Colonic mucosa (tissue), 4 donors: ENCODE data around the gene FANCI. TPM values are rescaled to one million over a fixed set of nuclear protein-coding genes. Genes with fewer than 3 reads are reported as not detected.
A peak's percentile ranks its signal among the peaks of the same experiment; 100 is the strongest.

Source experiments
- DNase-seq: peaks from one replicate; pipeline ENCODE4 v3.0.0-alpha.2; 2020
- H3K27ac ChIP-seq: fragments of 200-600 bp; one replicate; pipeline ENCODE4 v1.8.0; 2021
- H3K27me3 ChIP-seq: fragments of 200-600 bp; one replicate; pipeline ENCODE4 v1.8.0; 2021
- H3K36me3 ChIP-seq: fragments of 200-600 bp; one replicate; pipeline ENCODE4 v1.8.0; 2021
- H3K4me1 ChIP-seq: fragments of 200-600 bp; one replicate; pipeline ENCODE4 v1.8.0; 2021; ENCODE audit warnings: mild to moderate bottlenecking
- H3K4me3 ChIP-seq: fragments of 200-600 bp; one replicate; pipeline ENCODE4 v1.8.0; 2021
- H3K9ac ChIP-seq, 2 donors: one replicate each; pipeline ENCODE4 v1.7.0; 2013; ENCODE audit warnings: control low read depth in 2 of 2, low read depth in 2 of 2, low read length in 2 of 2
- H3K9me3 ChIP-seq: fragments of 200-600 bp; one replicate; pipeline ENCODE4 v1.8.0; 2021
- CTCF ChIP-seq: fragments of 200-600 bp; IDR thresholded peaks from one replicate; pipeline ENCODE4 v1.8.0; 2022; ENCODE audit warnings: antibody characterized with exemption, mild to moderate bottlenecking
- intact Hi-C: fragments of 100-400 bp; cut with DNase I; formaldehyde crosslinking; loops from one replicate; pipeline ENCODE4 v1.14.1; 2022
- total RNA-seq, 2 donors: library from RNA; stranded (reverse); fragmentation: NEBNext Ultra II Directional in 1 of 2; extraction: Animal tissue kit (Norgen Biotek cat#: 25700) in 1 of 2; gene quantifications; one replicate each; pipeline ENCODE4 v1.2.1, GENCODE V29; 2021
- donor health status: healthy.
- donor health status: DM: no; HTN: no; CAD: no.
- donor health status: DM: no; HTN: no; CAD: no.

Gene FANCI
- total RNA-seq, 2 donors from 2014 or later: 19.9 to 76.9 TPM

GRCh38 chr15:89360294-89360971 is 116.7 kb downstream of the FANCI start:
- DNase-seq: no peak
- H3K36me3 ChIP-seq: no peaks in the 10 kb centered on the region
- H3K4me3 ChIP-seq: no peak overlapping the region
- intact Hi-C loops: no loop called here
- no peaks in the 10 kb centered on the region for H3K9me3 ChIP-seq
- no peak overlapping the region for H3K9ac ChIP-seq
- peaks cover 9% of the 10 kb centered on the region for H3K4me1 ChIP-seq
- no peak overlapping the region for H3K27ac ChIP-seq
- TF ChIP-seq CTCF: no peak
- H3K27me3 ChIP-seq: peaks cover 72% of the 10 kb centered on the region

GRCh38 chr15:89361451-89362202 is 117.8 kb downstream of the FANCI start:
- H3K27me3 ChIP-seq: peaks cover 83% of the 10 kb centered on the region
- H3K4me1 ChIP-seq: peaks cover 9% of the 10 kb centered on the region

GRCh38 chr15:89362203-89363101 is 118.7 kb downstream of the FANCI start:
- Histone ChIP-seq H3K9ac (no peak overlapping the region), H3K4me3 (no peak overlapping the region), H3K4me1 (peaks cover 9% of the 10 kb centered on the region), H3K9me3 (no peaks in the 10 kb centered on the region), H3K36me3 (no peaks in the 10 kb centered on the region), H3K27me3 (peaks cover 91% of the 10 kb centered on the region), H3K27ac (no peak overlapping the region)
- no peak for TF ChIP-seq CTCF
- DNase-seq: no peak
- intact Hi-C loops: no loop called here

More at GRCh38 chr15:89361451-89362202, 117.8 kb downstream of the FANCI start:
- Histone ChIP-seq H3K4me3 (no peak overlapping the region), H3K9me3 (no peaks in the 10 kb centered on the region), H3K36me3 (no peaks in the 10 kb centered on the region), H3K27ac (no peak overlapping the region), H3K9ac (no peak overlapping the region)
- peak; percentile 53 for DNase-seq
- intact Hi-C loops: no loop called here
- no peak for TF ChIP-seq CTCF

- H3K9me3 ChIP-seq: no peaks in the 10 kb centered on the region
- no peak overlapping the region for H3K9ac ChIP-seq
- DNase-seq: no peak
- peaks cover 93% of the 10 kb centered on the region for H3K27me3 ChIP-seq
- H3K4me3 ChIP-seq: no peak overlapping the region
- no peaks in the 10 kb centered on the region for H3K36me3 ChIP-seq
- H3K4me1 ChIP-seq: peaks cover 13% of the 10 kb centered on the region
- H3K27ac ChIP-seq: no peak overlapping the region
- TF ChIP-seq CTCF: no peak
- intact Hi-C loops: no loop called here
Measured at GRCh38 chr15:89363133-89363532, 119.4 kb downstream of the FANCI start.

- H3K27me3 ChIP-seq: peaks cover 97% of the 10 kb centered on the region
- H3K4me1 ChIP-seq: peaks cover 13% of the 10 kb centered on the region
- H3K36me3 ChIP-seq: no peaks in the 10 kb centered on the region
- DNase-seq: no peak
- H3K27ac ChIP-seq: no peak overlapping the region
- intact Hi-C loops: no loop called here
- no peak for TF ChIP-seq CTCF
- H3K9ac ChIP-seq: no peak overlapping the region
- no peak overlapping the region for H3K4me3 ChIP-seq
- no peaks in the 10 kb centered on the region for H3K9me3 ChIP-seq
Measured at GRCh38 chr15:89363770-89364169, 120.0 kb downstream of the FANCI start.
